NB4 (cell line): ENCODE measurements around the gene PALD1.

Experiments used
- DNase-seq: peaks from one replicate; pipeline ENCODE4 v3.0.0; 2010; ENCODE audit warnings: low read depth
- H3K4me3 ChIP-seq: one replicate; pipeline ENCODE4 v1.5.1; 2011; ENCODE audit warnings: mild to moderate bottlenecking, low read depth, low read length, moderate library complexity
- CTCF ChIP-seq: IDR thresholded peaks from one replicate; pipeline ENCODE4 v1.5.1; 2012; ENCODE audit warnings: low read depth, low read length
- MAX ChIP-seq: IDR thresholded peaks from 2 replicates; pipeline ENCODE4 v1.6.1; 2011; ENCODE audit warnings: low read depth, low read length
- MYC ChIP-seq: IDR thresholded peaks from 2 replicates; pipeline ENCODE4 v1.6.1; 2011; ENCODE audit warnings: low read depth, low read length
- POLR2A ChIP-seq: IDR thresholded peaks from 2 replicates; pipeline ENCODE4 v1.6.1; 2011; ENCODE audit warnings: mild to moderate bottlenecking; ENCODE audit not compliant: insufficient read length; ENCODE audit errors: extremely low read depth

PALD1 gene

GRCh38 chr10:70512149-70512639 lies 33.6 kb downstream of the PALD1 start:
- DNase-seq, result peak; percentile 48
- no peak for TF ChIP-seq CTCF
- no peak for TF ChIP-seq MAX
- TF ChIP-seq POLR2A, result no peak
- no peak for TF ChIP-seq MYC
- no peak overlapping the region for H3K4me3 ChIP-seq

GRCh38 chr10:70513848-70514309 lies 35.3 kb downstream of the PALD1 start:
- TF ChIP-seq POLR2A (no peak), MYC (no peak), CTCF (no peak)
- no peak for DNase-seq
- no peak overlapping the region for H3K4me3 ChIP-seq

- no peak for TF ChIP-seq CTCF
- no peak for TF ChIP-seq MAX
- no peak for TF ChIP-seq MYC
- TF ChIP-seq POLR2A, result no peak
- H3K4me3 ChIP-seq, result no peak overlapping the region
- DNase-seq, result no peak
These were observed 36.0 kb downstream of the PALD1 start for GRCh38 chr10:70514591-70514990.

- TF ChIP-seq POLR2A, result no peak
- no peak for TF ChIP-seq MYC
- no peak for DNase-seq
- H3K4me3 ChIP-seq, result no peak overlapping the region
These were observed 36.6 kb downstream of the PALD1 start for GRCh38 chr10:70515035-70515667.

- no peak overlapping the region for H3K4me3 ChIP-seq
These were observed 40.1 kb downstream of the PALD1 start for GRCh38 chr10:70518695-70519094.

GRCh38 chr10:70523057-70523456 lies 44.5 kb downstream of the PALD1 start:
- DNase-seq, result no peak
- TF ChIP-seq CTCF (no peak), POLR2A (no peak), MAX (no peak), MYC (no peak)
- no peak overlapping the region for H3K4me3 ChIP-seq

More at GRCh38 chr10:70518695-70519094, 40.1 kb downstream of the PALD1 start:
- no peak for TF ChIP-seq MAX
- no peak for TF ChIP-seq MYC
- TF ChIP-seq POLR2A, result no peak
- no peak for TF ChIP-seq CTCF
- DNase-seq, result no peak
